Endothelial cell of umbilical vein (primary cell): ENCODE results near the gene EID2B. TPM values are rescaled to one million over a fixed set of nuclear protein-coding genes. Genes with fewer than 3 reads are reported as not detected.

ENCODE experiments used
- BruUV-seq: library from RNA; stranded (reverse); fragments of 400-500 nt; replicated peaks from 2 replicates; lab custom pipeline; 2021; lab: Mats Ljungman, UMichigan
- CTCF ChIA-PET: fragments of 300-600, 350-600 bp; sonication (Branson Sonifier 250); formaldehyde crosslinking; loops from one replicate; lab custom pipeline; 2021; ENCODE audit warnings: antibody characterized with exemption, inconsistent platforms; lab: Charles Lee
- POLR2A ChIA-PET: fragments of 300-600, 350-600 bp; sonication (Branson Sonifier 250); formaldehyde crosslinking; loops from one replicate; lab custom pipeline; 2021; ENCODE audit warnings: antibody characterized with exemption, inconsistent platforms; lab: Charles Lee
- DNase-seq: peaks from one replicate; pipeline ENCODE4 v3.0.0-alpha.2; 2011; ENCODE audit warnings: low read depth, low spot score
- FAIRE-seq: peaks from 2 replicates; lab custom pipeline; 2011; peaks lifted over from hg19 to GRCh38; lab: Jason Lieb, UNC
- H2AFZ ChIP-seq: 2 replicates; pipeline ENCODE4 v1.6.0; 2012; ENCODE audit warnings: low read depth, low read length, control low read depth, inconsistent platforms
- H3K27ac ChIP-seq: 2 replicates; pipeline ENCODE4 v1.5.1; 2011; ENCODE audit warnings: low read depth, mild to moderate bottlenecking, control low read depth, low read length, moderate library complexity; ENCODE audit not compliant: insufficient read depth
- H3K27me3 ChIP-seq, 2 experiments: 2 replicates each; pipeline versions ENCODE4 v1.6.0 to v1.6.1; 2011; ENCODE audit warnings: low read length in 2 of 2, mixed read lengths in 1 of 2; ENCODE audit not compliant: control insufficient read depth in 2 of 2, insufficient read depth in 2 of 2
- H3K36me3 ChIP-seq, 2 experiments: 2 replicates in 1 of 2; 3 replicates in 1 of 2; pipeline ENCODE4 v1.5.1; 2011; ENCODE audit warnings: low read length in 2 of 2, mild to moderate bottlenecking in 1 of 2, moderate library complexity in 1 of 2; ENCODE audit not compliant: control insufficient read depth in 2 of 2, insufficient read depth in 2 of 2; ENCODE audit errors: extremely low read depth in 1 of 2
- H3K4me1 ChIP-seq: 3 replicates; pipeline ENCODE4 v1.5.1; 2011; ENCODE audit warnings: mild to moderate bottlenecking, low read length; ENCODE audit not compliant: control insufficient read depth, insufficient read depth; ENCODE audit errors: extremely low read depth
- H3K4me2 ChIP-seq: 2 replicates; pipeline ENCODE4 v1.6.1; 2011; ENCODE audit warnings: low read length, control low read depth, mixed read lengths; ENCODE audit not compliant: insufficient read depth
- H3K4me3 ChIP-seq, 3 experiments: fragments of 200-600 bp in 1 of 3; sonication (generic), shearing (Covaris generic) in 1 of 3; replicated peaks in 1 of 3; 2 replicates each; pipeline ENCODE4 v1.5.1; 2011 to 2016; ENCODE audit warnings: control low read depth in 3 of 3, low read length in 3 of 3, mild to moderate bottlenecking in 2 of 3, inconsistent platforms in 1 of 3, low read depth in 1 of 3, moderate library complexity in 1 of 3; ENCODE audit not compliant: insufficient read depth in 1 of 3
- H3K79me2 ChIP-seq: 2 replicates; pipeline ENCODE4 v1.6.0; 2012; ENCODE audit warnings: low read length, inconsistent platforms; ENCODE audit not compliant: control insufficient read depth, insufficient read depth
- H3K9ac ChIP-seq: replicated peaks from 2 replicates; pipeline ENCODE3; 2011; ENCODE audit warnings: low read length, control low read depth; ENCODE audit not compliant: insufficient read depth; ENCODE audit errors: extremely low read depth
- H3K9me1 ChIP-seq: replicated peaks from 3 replicates; pipeline ENCODE4 v1.6.0; 2011; ENCODE audit warnings: mild to moderate bottlenecking, low read length; ENCODE audit not compliant: control insufficient read depth, insufficient read depth; ENCODE audit errors: extremely low read depth
- H3K9me3 ChIP-seq: replicated peaks from 2 replicates; pipeline ENCODE4 v1.5.1; 2012; ENCODE audit warnings: low read length, inconsistent platforms; ENCODE audit not compliant: control insufficient read depth, insufficient read depth
- H4K20me1 ChIP-seq: replicated peaks from 2 replicates; pipeline ENCODE3; 2011; ENCODE audit warnings: mild to moderate bottlenecking, low read length; ENCODE audit not compliant: control insufficient read depth, insufficient read depth; ENCODE audit errors: extremely low read depth
- CTCF ChIP-seq, 2 donors: IDR thresholded peaks; 1 replicate in 1 of 2; 2 replicates in 1 of 2; pipeline ENCODE4 v1.5.1; 2011; ENCODE audit warnings: low read length in 2 of 2, mild to moderate bottlenecking in 2 of 2, moderate library complexity in 2 of 2, control low read depth in 1 of 2, inconsistent platforms in 1 of 2, low read depth in 1 of 2; ENCODE audit not compliant: insufficient read depth in 1 of 2; ENCODE audit errors: extremely low read depth in 1 of 2
- FOS ChIP-seq: IDR thresholded peaks from 2 replicates; pipeline ENCODE4 v1.6.1; 2011; ENCODE audit warnings: mild to moderate bottlenecking, low read length, moderate library complexity, borderline replicate concordance; ENCODE audit not compliant: insufficient read depth
- GATA2 ChIP-seq: IDR thresholded peaks from 2 replicates; pipeline ENCODE4 v1.7.0; 2011; ENCODE audit warnings: low read depth, mild to moderate bottlenecking, moderate library complexity, mixed read lengths, low read length; ENCODE audit not compliant: insufficient read length, insufficient read depth
- JUN ChIP-seq: IDR thresholded peaks from 2 replicates; pipeline ENCODE4 v1.6.1; 2011; ENCODE audit warnings: borderline replicate concordance, low read depth; ENCODE audit not compliant: insufficient read length, insufficient read depth
- MAX ChIP-seq: IDR thresholded peaks from 2 replicates; pipeline ENCODE4 v1.6.1; 2011; ENCODE audit not compliant: insufficient read depth, insufficient read length
- MYC ChIP-seq: IDR thresholded peaks from one replicate; pipeline ENCODE4 v1.6.1; 2011; ENCODE audit warnings: mild to moderate bottlenecking, low read depth, low read length
- POLR2A ChIP-seq: IDR thresholded peaks from 2 replicates; pipeline ENCODE4 v1.6.1; 2012; ENCODE audit warnings: low read depth, mild to moderate bottlenecking, control low read depth, low read length
- POLR2AphosphoS5 ChIP-seq: IDR thresholded peaks from 2 replicates; pipeline ENCODE4 v1.6.1; 2012; ENCODE audit warnings: low read depth, mild to moderate bottlenecking, control low read depth, low read length, moderate library complexity; ENCODE audit not compliant: insufficient read depth
- dilution Hi-C: fragments of 300-500 bp; cut with MboI; formaldehyde crosslinking; loops from one replicate; pipeline ENCODE4 v1.15.0; 2019; ENCODE audit warnings: low sequenced_read_pairs; ENCODE audit not compliant: extremely low pct_ligation_motif_present
- intact Hi-C: fragments of 100-400 bp; cut with micrococcal nuclease; formaldehyde crosslinking; loops from one replicate; pipeline ENCODE4 v1.10.0; 2022
- polyA plus RNA-seq, 4 experiments: library from polyadenylated mRNA; depleted of rRNA in 3 of 4; stranded (reverse) in 3 of 4; unstranded in 1 of 4; fragments of >200 nt; gene quantifications; 2 replicates each; pipeline versions ENCODE4 v1.2.1 to v1.2.3, GENCODE V29; 2011 to 2012; ENCODE audit warnings: missing spikeins in 1 of 4
- total RNA-seq: library from RNA; stranded (reverse); gene quantifications from 2 replicates; pipeline ENCODE4 v1.2.3, GENCODE V29; 2021

EID2B gene
- total and polyA plus RNA-seq, 2 donors (not counting 3 experiments of a cell fraction or from before 2014, with no cell fraction given), result 1.7 to 3.9 TPM

GRCh38 chr19:39531834-39532232 is 819 bp downstream of the EID2B start:
- Histone ChIP-seq H3K27ac (peak overlapping the region; percentile 29), H3K27me3 (no peaks in the 10 kb centered on the region), H4K20me1 (no peaks in the 10 kb centered on the region), H3K79me2 (peaks cover 10% of the 10 kb centered on the region), H3K4me1 (peaks cover 6% of the 10 kb centered on the region), H3K9me1 (no peaks in the 10 kb centered on the region), H2AFZ (peak overlapping the region; percentile 68), H3K4me2 (peak overlapping the region; percentile 98), H3K9me3 (no peaks in the 10 kb centered on the region), H3K4me3 (peak overlapping the region; percentile 68 to 93 (median 87)), H3K36me3 (no peaks in the 10 kb centered on the region), H3K9ac (peak overlapping the region; percentile 68)
- POLR2A ChIA-PET, result interaction anchor here (1.1 kb wide), 1 partner anchor 96 kb away, joined by 5 read pairs; the partner anchor contains the start of gene RPS16
- DNase-seq (no peak), FAIRE-seq (no peak)
- TF ChIP-seq MAX, result no peak
- no peak for TF ChIP-seq FOS
- TF ChIP-seq JUN, result no peak
- TF ChIP-seq GATA2, result no peak
- no peak for TF ChIP-seq POLR2A
- no peak for TF ChIP-seq MYC
- TF ChIP-seq POLR2AphosphoS5, result no peak
- no peak for TF ChIP-seq CTCF (IDR thresholded peaks at IDR 0.05; ENCODE audit: extremely low read depth in 1 of 2, insufficient read depth in 1 of 2, low read depth in 1 of 2, low read length in 2 of 2)
- intact Hi-C loops, result loop anchor here (1.0 to 10.0 kb wide), 6 partner anchors 34 to 407 kb away; partner anchors contain the start of genes DLL3, PAK4, PLEKHG2 and SUPT5H
- no TSS peak for BruUV-seq
- dilution Hi-C loops, result no loop called here
- CTCF ChIA-PET, result interaction anchor here (0.7 to 4.9 kb wide), 12 partner anchors 12 to 134 kb away, joined by 3 to 80 read pairs (median 6); partner anchors contain the start of genes DLL3, RPS16 and TIMM50
